Measurements from ENCODE around the gene GABRB2.

Gene GABRB2

DNA sequence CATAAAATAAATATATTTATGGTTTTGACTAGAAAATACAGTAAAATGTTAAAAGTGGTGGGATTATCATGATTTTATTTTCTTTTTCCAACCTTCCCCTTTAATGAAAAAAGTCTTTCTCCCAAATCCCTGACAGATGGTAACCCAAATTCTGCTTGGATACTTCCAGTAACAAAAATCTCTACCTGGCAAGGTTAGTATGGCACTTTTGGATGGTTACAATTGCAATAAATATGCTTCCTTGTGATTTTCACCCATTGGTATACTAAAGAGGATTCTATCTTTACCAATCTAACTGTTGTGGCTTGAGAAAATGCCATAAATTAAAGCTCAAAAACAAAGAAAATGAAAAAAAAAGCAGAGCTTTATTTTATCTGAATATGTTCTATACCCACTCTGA lies 62.8 kb downstream of the GABRB2 start:
- no peak overlapping the region for H3K4me3 ChIP-seq (ENCODE audit: insufficient read depth, low read depth, low read length, poor library complexity, severe bottlenecking)
- H3K4me1 ChIP-seq (ENCODE audit: control insufficient read depth, insufficient read depth, low read length, poor library complexity, severe bottlenecking) = no peaks in the 10 kb centered on the region
- H3K27ac ChIP-seq (ENCODE audit: insufficient read depth, low read length, poor library complexity, severe bottlenecking) = no peak overlapping the region
- no peak for DNase-seq
- H3K9me3 ChIP-seq (ENCODE audit: control insufficient read depth, low read length) = peaks cover 3% of the 10 kb centered on the region
- H3K36me3 ChIP-seq (ENCODE audit: control insufficient read depth, insufficient read depth, low read length) = no peaks in the 10 kb centered on the region
- no peaks in the 10 kb centered on the region for H3K27me3 ChIP-seq (replicated peaks; ENCODE audit: control insufficient read depth, insufficient read depth, low read length, poor library complexity, severe bottlenecking)

GRCh38 chr5:161481922-161482321 lies 64.6 kb downstream of the GABRB2 start:
- Histone ChIP-seq H3K4me1 (ENCODE audit: control insufficient read depth, insufficient read depth, low read length, poor library complexity, severe bottlenecking) (no peaks in the 10 kb centered on the region), H3K36me3 (ENCODE audit: control insufficient read depth, insufficient read depth, low read length) (no peaks in the 10 kb centered on the region), H3K4me3 (ENCODE audit: insufficient read depth, low read depth, low read length, poor library complexity, severe bottlenecking) (no peak overlapping the region), H3K27ac (ENCODE audit: insufficient read depth, low read length, poor library complexity, severe bottlenecking) (no peak overlapping the region), H3K27me3 (replicated peaks; ENCODE audit: control insufficient read depth, insufficient read depth, low read length, poor library complexity, severe bottlenecking) (no peaks in the 10 kb centered on the region), H3K9me3 (ENCODE audit: control insufficient read depth, low read length) (peaks cover 3% of the 10 kb centered on the region)
- no peak for DNase-seq

- DNase-seq = no peak
- Histone ChIP-seq H3K9me3 (ENCODE audit: control insufficient read depth, low read length) (no peaks in the 10 kb centered on the region), H3K4me3 (ENCODE audit: insufficient read depth, low read depth, low read length, poor library complexity, severe bottlenecking) (no peak overlapping the region), H3K4me1 (ENCODE audit: control insufficient read depth, insufficient read depth, low read length, poor library complexity, severe bottlenecking) (no peaks in the 10 kb centered on the region), H3K36me3 (ENCODE audit: control insufficient read depth, insufficient read depth, low read length) (no peaks in the 10 kb centered on the region), H3K27me3 (replicated peaks; ENCODE audit: control insufficient read depth, insufficient read depth, low read length, poor library complexity, severe bottlenecking) (no peaks in the 10 kb centered on the region), H3K27ac (ENCODE audit: insufficient read depth, low read length, poor library complexity, severe bottlenecking) (no peak overlapping the region)
Observed at GRCh38 chr5:161471211-161471950, 75.1 kb downstream of the GABRB2 start.

- DNase-seq = no peak
- no peaks in the 10 kb centered on the region for H3K4me1 ChIP-seq (ENCODE audit: control insufficient read depth, insufficient read depth, low read length, poor library complexity, severe bottlenecking)
- H3K27me3 ChIP-seq (replicated peaks; ENCODE audit: control insufficient read depth, insufficient read depth, low read length, poor library complexity, severe bottlenecking) = no peaks in the 10 kb centered on the region
- H3K9me3 ChIP-seq (ENCODE audit: control insufficient read depth, low read length) = no peaks in the 10 kb centered on the region
- no peak overlapping the region for H3K4me3 ChIP-seq (ENCODE audit: insufficient read depth, low read depth, low read length, poor library complexity, severe bottlenecking)
- H3K36me3 ChIP-seq (ENCODE audit: control insufficient read depth, insufficient read depth, low read length) = no peaks in the 10 kb centered on the region
- no peak overlapping the region for H3K27ac ChIP-seq (ENCODE audit: insufficient read depth, low read length, poor library complexity, severe bottlenecking)
Observed at GRCh38 chr5:161467703-161468102, 78.8 kb downstream of the GABRB2 start.

DNA sequence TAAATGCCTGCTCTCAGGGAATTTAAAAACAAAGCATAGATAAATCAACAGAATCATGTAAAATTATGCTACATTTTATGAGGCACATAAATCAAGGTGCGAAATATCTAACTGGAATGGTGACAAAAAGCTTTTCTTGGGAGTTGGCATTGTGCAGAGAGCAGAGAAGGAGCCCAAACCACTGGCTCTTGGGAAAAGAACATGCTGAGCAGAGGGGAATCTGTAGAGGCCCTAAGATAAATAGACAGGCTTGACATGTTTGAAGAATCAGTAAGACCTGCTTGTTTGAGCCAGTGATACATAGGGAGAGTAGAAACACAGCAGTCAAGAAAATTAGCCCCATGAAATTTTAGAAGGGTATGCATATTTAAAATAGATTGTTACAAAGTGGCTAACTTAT lies 85.8 kb downstream of the GABRB2 start:
- no peak for DNase-seq
- no peaks in the 10 kb centered on the region for H3K9me3 ChIP-seq (ENCODE audit: control insufficient read depth, low read length)
- no peak overlapping the region for H3K4me3 ChIP-seq (ENCODE audit: insufficient read depth, low read depth, low read length, poor library complexity, severe bottlenecking)
- no peaks in the 10 kb centered on the region for H3K36me3 ChIP-seq (ENCODE audit: control insufficient read depth, insufficient read depth, low read length)
- no peak overlapping the region for H3K27ac ChIP-seq (ENCODE audit: insufficient read depth, low read length, poor library complexity, severe bottlenecking)
- no peaks in the 10 kb centered on the region for H3K4me1 ChIP-seq (ENCODE audit: control insufficient read depth, insufficient read depth, low read length, poor library complexity, severe bottlenecking)
- H3K27me3 ChIP-seq (replicated peaks; ENCODE audit: control insufficient read depth, insufficient read depth, low read length, poor library complexity, severe bottlenecking) = no peaks in the 10 kb centered on the region

GRCh38 chr5:161446655-161447054 lies 99.9 kb downstream of the GABRB2 start:
- no peaks in the 10 kb centered on the region for H3K9me3 ChIP-seq (ENCODE audit: control insufficient read depth, low read length)
- no peak overlapping the region for H3K27ac ChIP-seq (ENCODE audit: insufficient read depth, low read length, poor library complexity, severe bottlenecking)
- no peak for DNase-seq
- no peaks in the 10 kb centered on the region for H3K27me3 ChIP-seq (replicated peaks; ENCODE audit: control insufficient read depth, insufficient read depth, low read length, poor library complexity, severe bottlenecking)
- no peak overlapping the region for H3K4me3 ChIP-seq (ENCODE audit: insufficient read depth, low read depth, low read length, poor library complexity, severe bottlenecking)
- no peaks in the 10 kb centered on the region for H3K36me3 ChIP-seq (ENCODE audit: control insufficient read depth, insufficient read depth, low read length)
- H3K4me1 ChIP-seq (ENCODE audit: control insufficient read depth, insufficient read depth, low read length, poor library complexity, severe bottlenecking) = no peaks in the 10 kb centered on the region

DNA sequence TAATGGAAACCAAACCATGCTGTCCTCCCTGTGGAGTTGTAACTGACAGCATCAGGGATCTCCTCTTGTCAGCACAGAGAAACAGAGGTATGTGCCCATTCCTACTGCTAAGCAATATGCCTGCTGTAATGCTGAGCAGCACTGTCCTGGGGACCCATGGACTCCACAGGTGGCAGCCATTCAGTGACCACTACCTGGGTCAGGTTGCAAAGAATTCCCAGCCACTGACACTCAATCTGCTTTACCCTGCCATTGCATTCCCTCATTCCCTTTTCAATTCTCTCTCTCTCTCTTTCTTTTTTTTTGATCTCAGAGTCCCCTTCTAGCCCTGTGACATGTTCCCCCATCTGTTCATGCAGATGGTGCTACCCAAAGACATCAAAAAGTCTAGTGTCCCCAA lies 104.1 kb downstream of the GABRB2 start:
- H3K27ac ChIP-seq (ENCODE audit: insufficient read depth, low read length, poor library complexity, severe bottlenecking) = no peak overlapping the region
- H3K27me3 ChIP-seq (replicated peaks; ENCODE audit: control insufficient read depth, insufficient read depth, low read length, poor library complexity, severe bottlenecking) = no peaks in the 10 kb centered on the region
- H3K4me1 ChIP-seq (ENCODE audit: control insufficient read depth, insufficient read depth, low read length, poor library complexity, severe bottlenecking) = no peaks in the 10 kb centered on the region
- H3K4me3 ChIP-seq (ENCODE audit: insufficient read depth, low read depth, low read length, poor library complexity, severe bottlenecking) = no peak overlapping the region
- H3K36me3 ChIP-seq (ENCODE audit: control insufficient read depth, insufficient read depth, low read length) = no peaks in the 10 kb centered on the region
- H3K9me3 ChIP-seq (ENCODE audit: control insufficient read depth, low read length) = no peaks in the 10 kb centered on the region
- DNase-seq = no peak

GRCh38 chr5:161432798-161433197 lies 113.7 kb downstream of the GABRB2 start:
- Histone ChIP-seq H3K4me3 (ENCODE audit: insufficient read depth, low read depth, low read length, poor library complexity, severe bottlenecking) (no peak overlapping the region), H3K27me3 (replicated peaks; ENCODE audit: control insufficient read depth, insufficient read depth, low read length, poor library complexity, severe bottlenecking) (no peaks in the 10 kb centered on the region)

GRCh38 chr5:161431963-161432362 lies 114.6 kb downstream of the GABRB2 start:
- Histone ChIP-seq H3K9me3 (ENCODE audit: control insufficient read depth, low read length) (no peaks in the 10 kb centered on the region), H3K36me3 (ENCODE audit: control insufficient read depth, insufficient read depth, low read length) (no peaks in the 10 kb centered on the region), H3K27ac (ENCODE audit: insufficient read depth, low read length, poor library complexity, severe bottlenecking) (no peak overlapping the region), H3K4me1 (ENCODE audit: control insufficient read depth, insufficient read depth, low read length, poor library complexity, severe bottlenecking) (no peaks in the 10 kb centered on the region), H3K4me3 (ENCODE audit: insufficient read depth, low read depth, low read length, poor library complexity, severe bottlenecking) (no peak overlapping the region), H3K27me3 (replicated peaks; ENCODE audit: control insufficient read depth, insufficient read depth, low read length, poor library complexity, severe bottlenecking) (no peaks in the 10 kb centered on the region)
- DNase-seq = no peak

More at GRCh38 chr5:161432798-161433197, 113.7 kb downstream of the GABRB2 start:
- DNase-seq = no peak
- no peaks in the 10 kb centered on the region for H3K9me3 ChIP-seq (ENCODE audit: control insufficient read depth, low read length)
- no peak overlapping the region for H3K27ac ChIP-seq (ENCODE audit: insufficient read depth, low read length, poor library complexity, severe bottlenecking)
- H3K4me1 ChIP-seq (ENCODE audit: control insufficient read depth, insufficient read depth, low read length, poor library complexity, severe bottlenecking) = no peaks in the 10 kb centered on the region
- H3K36me3 ChIP-seq (ENCODE audit: control insufficient read depth, insufficient read depth, low read length) = no peaks in the 10 kb centered on the region

DNA sequence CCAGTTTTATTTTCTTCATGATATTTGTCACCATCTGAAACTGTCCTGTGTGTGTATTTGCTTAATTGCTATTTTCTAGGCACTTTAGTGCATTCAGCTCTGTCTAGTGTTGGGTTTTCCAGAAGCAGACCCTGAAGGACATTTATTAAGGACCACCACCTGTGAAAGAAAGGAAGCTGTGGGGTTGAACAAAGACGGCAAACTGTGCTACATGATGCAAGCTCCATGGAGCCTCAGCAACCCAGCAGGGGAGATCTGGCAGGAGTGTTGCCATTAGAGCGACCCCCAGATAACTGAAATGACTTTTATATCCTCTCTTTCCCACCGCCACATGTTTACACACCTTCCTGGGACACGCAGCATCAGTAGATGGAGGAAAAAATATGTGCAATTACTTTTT lies 125.5 kb downstream of the GABRB2 start:
- Histone ChIP-seq H3K27me3 (replicated peaks; ENCODE audit: control insufficient read depth, insufficient read depth, low read length, poor library complexity, severe bottlenecking) (no peaks in the 10 kb centered on the region), H3K4me3 (ENCODE audit: insufficient read depth, low read depth, low read length, poor library complexity, severe bottlenecking) (no peak overlapping the region), H3K4me1 (ENCODE audit: control insufficient read depth, insufficient read depth, low read length, poor library complexity, severe bottlenecking) (no peaks in the 10 kb centered on the region), H3K27ac (ENCODE audit: insufficient read depth, low read length, poor library complexity, severe bottlenecking) (no peak overlapping the region), H3K9me3 (ENCODE audit: control insufficient read depth, low read length) (no peaks in the 10 kb centered on the region), H3K36me3 (ENCODE audit: control insufficient read depth, insufficient read depth, low read length) (no peaks in the 10 kb centered on the region)
- no peak for DNase-seq

All from effector memory CD4-positive, alpha-beta T cell (primary cell).